WI38 (cell line): ENCODE measurements around the gene GIPC1.
"Not testable (repeated sequence)": the region's sequence is repeated elsewhere in the genome, so short reads cannot be mapped to it uniquely, and the experiment has no call there.

ENCODE experiments used
- H3K4me3 ChIP-seq: 2 replicates; pipeline ENCODE4 v1.5.1; 2011; ENCODE audit warnings: low read depth, mild to moderate bottlenecking, control low read depth, low read length
- TF ChIP-seq, protein P1 (sequence below): IDR thresholded peaks from 2 replicates; pipeline ENCODE4 v1.5.1; 2012; ENCODE audit warnings: low read depth, mild to moderate bottlenecking, control low read depth, low read length

Gene GIPC1, protein sequence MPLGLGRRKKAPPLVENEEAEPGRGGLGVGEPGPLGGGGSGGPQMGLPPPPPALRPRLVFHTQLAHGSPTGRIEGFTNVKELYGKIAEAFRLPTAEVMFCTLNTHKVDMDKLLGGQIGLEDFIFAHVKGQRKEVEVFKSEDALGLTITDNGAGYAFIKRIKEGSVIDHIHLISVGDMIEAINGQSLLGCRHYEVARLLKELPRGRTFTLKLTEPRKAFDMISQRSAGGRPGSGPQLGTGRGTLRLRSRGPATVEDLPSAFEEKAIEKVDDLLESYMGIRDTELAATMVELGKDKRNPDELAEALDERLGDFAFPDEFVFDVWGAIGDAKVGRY

DNA sequence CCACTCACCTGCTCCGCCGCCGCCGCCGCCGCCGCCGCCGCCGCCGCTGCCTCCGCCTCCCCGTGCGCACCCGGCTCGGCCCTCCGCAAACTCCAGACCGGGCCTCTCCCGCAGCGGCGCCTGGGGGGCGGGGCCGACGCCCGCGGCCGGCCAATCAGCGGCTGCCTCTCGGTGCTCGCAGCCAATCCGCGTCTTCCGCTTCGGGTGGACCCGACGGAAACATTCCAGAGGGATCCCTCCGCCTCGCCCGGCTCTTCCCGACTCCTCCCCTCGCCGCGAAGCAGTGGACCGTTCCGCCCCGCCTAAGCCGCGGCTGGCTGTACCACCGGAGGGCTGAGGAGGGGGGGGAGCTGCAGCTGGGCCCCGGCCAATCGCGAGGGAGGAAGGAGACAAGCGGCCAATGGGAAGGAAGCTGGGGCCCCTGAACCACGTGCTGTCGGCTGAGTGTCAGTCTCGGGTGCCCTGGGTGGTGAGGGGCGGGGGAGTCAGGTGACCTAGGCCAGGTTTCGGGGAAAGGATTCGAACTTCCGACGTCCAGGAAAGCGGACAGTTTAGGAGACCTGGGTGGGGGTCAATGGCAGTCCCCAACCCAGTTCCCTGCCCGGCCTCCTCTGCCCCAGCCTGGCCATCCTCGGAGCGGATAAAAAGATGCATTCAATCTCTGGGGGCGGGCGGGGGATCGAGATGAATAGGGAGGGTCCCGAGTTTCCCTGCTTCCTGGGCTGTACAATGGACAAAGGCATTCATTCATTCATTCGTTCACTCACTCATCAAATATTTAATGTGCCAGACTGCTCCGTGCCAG lies at the start of gene GIPC1:
GIPC1 (minus strand) TSS at position 99 of the 805 bp plus-strand sequence. CDS start 13,151 bp downstream, outside the sequence.
- H3K4me3 ChIP-seq = peak within 1 kb of the TSS; percentile 90
- TF ChIP-seq, protein P1, sequence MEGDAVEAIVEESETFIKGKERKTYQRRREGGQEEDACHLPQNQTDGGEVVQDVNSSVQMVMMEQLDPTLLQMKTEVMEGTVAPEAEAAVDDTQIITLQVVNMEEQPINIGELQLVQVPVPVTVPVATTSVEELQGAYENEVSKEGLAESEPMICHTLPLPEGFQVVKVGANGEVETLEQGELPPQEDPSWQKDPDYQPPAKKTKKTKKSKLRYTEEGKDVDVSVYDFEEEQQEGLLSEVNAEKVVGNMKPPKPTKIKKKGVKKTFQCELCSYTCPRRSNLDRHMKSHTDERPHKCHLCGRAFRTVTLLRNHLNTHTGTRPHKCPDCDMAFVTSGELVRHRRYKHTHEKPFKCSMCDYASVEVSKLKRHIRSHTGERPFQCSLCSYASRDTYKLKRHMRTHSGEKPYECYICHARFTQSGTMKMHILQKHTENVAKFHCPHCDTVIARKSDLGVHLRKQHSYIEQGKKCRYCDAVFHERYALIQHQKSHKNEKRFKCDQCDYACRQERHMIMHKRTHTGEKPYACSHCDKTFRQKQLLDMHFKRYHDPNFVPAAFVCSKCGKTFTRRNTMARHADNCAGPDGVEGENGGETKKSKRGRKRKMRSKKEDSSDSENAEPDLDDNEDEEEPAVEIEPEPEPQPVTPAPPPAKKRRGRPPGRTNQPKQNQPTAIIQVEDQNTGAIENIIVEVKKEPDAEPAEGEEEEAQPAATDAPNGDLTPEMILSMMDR = no peak

DNA sequence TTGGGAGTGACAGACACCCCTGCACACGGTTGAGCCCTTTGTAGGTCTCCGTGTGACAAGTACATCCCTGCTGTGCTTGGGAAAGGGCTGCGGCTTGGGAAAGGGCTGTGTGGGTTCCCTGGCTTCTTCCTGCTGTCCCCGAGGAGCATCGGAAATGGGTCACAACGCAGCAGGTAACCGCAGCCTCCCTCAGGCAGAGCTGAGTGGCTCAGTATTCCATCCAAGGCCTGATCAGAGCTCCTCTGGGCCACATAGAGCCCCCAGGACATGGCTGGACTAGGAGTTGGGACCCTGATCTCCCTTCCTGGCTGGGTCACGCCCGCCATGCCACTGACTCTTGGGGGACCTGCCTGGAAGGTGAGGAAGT lies 49.8 kb upstream of the GIPC1 start:
- no peak overlapping the region for H3K4me3 ChIP-seq
- TF ChIP-seq, protein P1 = no peak

DNA sequence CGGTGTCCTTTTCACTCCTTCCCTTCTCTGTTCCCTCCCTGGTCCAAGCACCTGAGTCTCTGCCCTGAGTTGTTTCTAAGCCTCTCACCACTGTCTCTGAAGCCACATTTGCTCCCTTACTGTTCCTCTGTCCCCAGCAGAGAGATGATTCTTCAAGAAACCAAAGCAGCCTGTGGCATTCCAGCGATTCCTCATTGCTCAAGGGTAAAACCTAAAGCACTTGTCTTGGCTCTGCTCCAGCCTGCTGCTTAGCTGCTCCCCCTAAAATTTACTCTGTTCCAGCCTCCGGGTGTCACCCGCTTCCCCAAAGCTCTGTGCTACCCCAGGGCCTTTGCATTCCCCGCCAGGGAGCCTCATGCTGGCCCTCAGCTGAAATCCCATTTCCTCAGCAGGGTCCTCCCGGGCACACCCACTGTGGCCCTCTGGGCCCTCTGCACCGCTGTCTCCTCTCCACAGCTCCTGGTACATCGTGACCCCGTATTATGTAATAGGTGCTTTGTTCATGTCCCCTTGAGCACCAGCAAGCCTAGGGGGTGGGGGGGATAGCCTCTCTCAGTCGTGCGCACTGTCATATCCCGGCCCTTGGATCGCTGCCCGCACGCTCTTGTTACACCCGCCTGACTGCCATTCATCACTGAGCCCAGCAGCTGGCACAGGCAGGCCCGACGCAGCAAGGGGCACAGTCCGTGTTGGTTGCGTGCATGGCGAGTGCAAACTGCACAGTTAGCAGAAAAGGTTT lies 49.2 kb upstream of the GIPC1 start:
- TF ChIP-seq, protein P1 = no peak
- H3K4me3 ChIP-seq = no peak overlapping the region

DNA sequence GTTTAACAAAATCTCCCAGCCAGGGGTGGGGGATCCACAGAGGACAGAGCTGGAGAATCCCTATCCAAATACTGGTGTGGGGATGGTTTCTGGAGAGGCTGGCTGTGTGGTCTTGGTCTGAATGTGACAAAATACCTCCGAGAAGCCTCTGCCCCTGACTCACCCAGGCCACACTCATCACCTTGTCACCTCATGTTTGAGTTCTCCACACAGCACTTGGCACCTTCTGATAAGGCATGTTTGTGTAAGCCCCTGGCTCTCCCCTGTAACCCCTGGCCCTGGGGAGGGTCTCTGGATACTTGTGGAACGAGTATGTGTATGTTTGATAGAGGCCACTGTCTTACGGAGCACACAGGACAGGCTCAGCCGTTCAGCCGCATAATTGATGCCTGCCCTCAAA lies 48.1 kb upstream of the GIPC1 start:
- TF ChIP-seq, protein P1 = no peak

DNA sequence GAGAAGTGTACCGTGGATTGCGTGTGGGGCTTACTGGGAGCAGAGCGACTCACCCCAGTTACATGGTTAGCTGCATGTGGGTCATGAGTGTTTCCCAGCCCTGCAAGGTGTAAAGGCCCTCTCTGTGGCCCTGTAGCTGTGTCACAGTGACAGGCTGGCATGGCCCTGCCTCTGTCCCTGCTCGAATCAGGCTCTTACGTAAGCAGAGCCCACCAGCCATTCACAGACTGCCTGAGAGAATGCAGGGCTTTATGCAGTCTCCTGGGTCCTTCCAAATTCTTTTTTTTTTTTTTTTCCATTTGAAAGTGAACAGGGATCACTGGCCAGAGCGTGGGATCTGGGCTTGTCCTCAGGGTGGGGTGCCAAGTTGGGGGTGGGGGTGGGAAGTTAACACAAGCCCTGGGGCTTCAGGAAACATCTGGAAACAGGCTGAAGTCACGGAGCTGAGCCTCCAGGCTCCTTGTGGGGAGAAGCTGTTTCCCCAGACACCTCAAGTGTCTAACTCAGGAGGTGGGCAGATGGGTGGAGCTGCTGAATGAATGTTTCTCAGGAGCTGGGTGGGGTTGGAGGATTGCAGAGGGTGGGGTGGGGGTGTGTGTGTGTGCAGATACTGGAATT lies 46.9 kb upstream of the GIPC1 start:
- H3K4me3 ChIP-seq = no peak overlapping the region
- TF ChIP-seq, protein P1 = no peak

More for the DNA sequence above, 48.1 kb upstream of the GIPC1 start:
- no peak overlapping the region for H3K4me3 ChIP-seq

DNA sequence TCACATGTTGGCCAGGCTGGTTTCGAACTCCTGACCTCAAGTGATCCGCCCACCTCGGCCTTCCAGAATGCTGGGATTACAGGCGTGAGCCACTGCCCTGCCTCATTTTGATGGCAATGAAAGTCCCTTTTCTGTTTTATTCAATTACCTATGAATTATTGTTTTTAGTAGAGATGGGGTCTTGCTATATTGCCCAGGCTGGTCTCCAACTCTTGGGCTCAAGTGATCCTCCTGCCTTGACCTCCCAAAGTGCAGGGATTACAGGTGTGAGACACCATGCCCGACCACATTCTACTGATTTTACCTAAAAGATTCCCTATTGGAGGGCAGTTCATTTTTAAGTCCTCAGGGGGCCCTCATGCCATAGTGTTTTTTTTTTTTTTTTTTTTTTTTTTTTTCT lies 46.1 kb upstream of the GIPC1 start:
- H3K4me3 ChIP-seq = not testable (repeated sequence)

DNA sequence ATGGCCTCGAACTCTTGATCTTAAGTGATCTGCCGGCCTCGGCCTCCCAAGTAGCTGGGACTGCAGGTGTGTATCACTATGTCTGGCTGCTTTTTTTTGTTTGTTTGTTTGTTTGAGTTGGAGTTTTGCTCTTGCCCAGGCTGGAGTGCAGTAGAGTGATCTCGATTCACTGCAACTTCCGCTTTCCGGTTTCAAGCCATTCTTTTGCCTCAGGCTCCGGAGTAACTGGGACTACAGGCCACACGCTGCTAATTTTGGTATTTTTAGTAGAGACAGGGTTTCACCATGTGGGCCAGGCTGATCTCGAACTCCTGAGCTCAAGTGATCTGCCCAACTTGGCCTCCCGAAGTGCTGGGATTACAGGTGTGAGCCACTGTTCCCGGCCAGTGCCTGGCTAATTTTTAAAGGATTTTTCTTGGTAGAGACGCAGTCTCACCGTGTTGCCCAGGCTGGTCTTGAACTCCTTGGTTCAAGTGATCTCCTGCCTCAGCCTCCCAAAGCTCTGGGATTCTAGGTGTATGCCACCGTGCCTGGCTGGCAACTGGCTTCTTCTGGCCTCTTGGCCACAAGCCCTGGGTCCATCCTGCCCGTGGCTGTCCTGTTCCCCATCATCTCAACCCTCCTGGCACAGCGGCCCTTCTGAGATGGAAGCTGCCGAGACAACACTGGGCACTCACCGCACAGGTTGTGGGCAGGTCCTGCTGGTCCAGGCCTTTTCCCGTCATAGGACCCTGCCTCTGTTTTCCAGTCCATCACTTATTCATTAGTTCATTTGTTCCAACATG lies 45.0 kb upstream of the GIPC1 start:
- no peak overlapping the region for H3K4me3 ChIP-seq
- TF ChIP-seq, protein P1 = no peak
